Thoracic aorta (tissue), 2 donors: ENCODE measurements around the gene MACROH2A2. TPM values are rescaled to one million over a fixed set of nuclear protein-coding genes. Genes with fewer than 3 reads are reported as not detected.

ENCODE experiments used
- ATAC-seq: fragments of 150-250 bp; one replicate; pipeline ENCODE4 v1.8.0; 2017; ENCODE audit warnings: low read depth; ENCODE audit not compliant: insufficient number of reproducible peaks, low FRiP score
- DNase-seq: peaks from one replicate; pipeline ENCODE4 v3.0.0-alpha.2; 2020; ENCODE audit warnings: low spot score
- H3K27ac ChIP-seq, 2 donors: fragments of 200-600 bp; sonication (generic); 1 replicate in 1 of 2; 2 replicates in 1 of 2; pipeline ENCODE4 v1.5.1; 2016; ENCODE audit warnings: mild to moderate bottlenecking in 2 of 2, moderate library complexity in 2 of 2
- H3K27me3 ChIP-seq: fragments of 200-600 bp; sonication (generic); replicated peaks from 2 replicates; pipeline ENCODE4 v1.6.0; 2016; ENCODE audit warnings: mild to moderate bottlenecking; ENCODE audit not compliant: insufficient read depth
- H3K36me3 ChIP-seq: fragments of 200-600 bp; sonication (generic); one replicate; pipeline ENCODE4 v1.5.1; 2016
- H3K4me1 ChIP-seq, 2 donors: fragments of 200-600 bp; sonication (generic); 1 replicate in 1 of 2; 2 replicates in 1 of 2; pipeline versions ENCODE4 v1.5.1 to v1.6.0; 2016; ENCODE audit warnings: low read depth in 2 of 2, mild to moderate bottlenecking in 1 of 2; ENCODE audit not compliant: control insufficient read depth in 1 of 2
- H3K4me3 ChIP-seq: fragments of 200-600 bp; sonication (generic); 2 replicates; pipeline ENCODE4 v1.5.1; 2016; ENCODE audit warnings: mild to moderate bottlenecking
- H3K9me3 ChIP-seq: fragments of 200-600 bp; sonication (generic); 2 replicates; pipeline ENCODE4 v1.5.1; 2016
- CTCF ChIP-seq: fragments of 200-600 bp; sonication (generic); IDR thresholded peaks from one replicate; pipeline ENCODE4 v1.5.1; 2019; ENCODE audit warnings: antibody characterized with exemption
- total RNA-seq, 2 donors: library from RNA; depleted of rRNA; stranded (reverse); fragments of >200 nt; gene quantifications; one replicate each; pipeline versions ENCODE4 v1.1.0 to v1.2.3, GENCODE V29; 2016

Gene MACROH2A2
- total RNA-seq, 2 donors from 2014 or later: 0.68 to 8.5 TPM

- no peaks in the 10 kb centered on the region for H3K4me1 ChIP-seq
- ATAC-seq (no peak), DNase-seq (no peak)
- no peak overlapping the region for H3K4me3 ChIP-seq
- H3K9me3 ChIP-seq: no peaks in the 10 kb centered on the region
- no peak for TF ChIP-seq CTCF
- H3K27ac ChIP-seq: no peak overlapping the region
- H3K27me3 ChIP-seq: no peaks in the 10 kb centered on the region
- H3K36me3 ChIP-seq: no peaks in the 10 kb centered on the region
Observed at GRCh38 chr10:70087616-70088307, 35.1 kb downstream of the MACROH2A2 start.

- no peaks in the 10 kb centered on the region for H3K36me3 ChIP-seq
- H3K9me3 ChIP-seq: no peaks in the 10 kb centered on the region
- TF ChIP-seq CTCF: no peak
- no peak overlapping the region for H3K4me3 ChIP-seq
- no peak for ATAC-seq
- no peaks in the 10 kb centered on the region for H3K4me1 ChIP-seq
- H3K27me3 ChIP-seq: no peaks in the 10 kb centered on the region
- no peak overlapping the region for H3K27ac ChIP-seq
- no peak for DNase-seq
Observed at GRCh38 chr10:70088308-70088698, 35.7 kb downstream of the MACROH2A2 start.

DNA sequence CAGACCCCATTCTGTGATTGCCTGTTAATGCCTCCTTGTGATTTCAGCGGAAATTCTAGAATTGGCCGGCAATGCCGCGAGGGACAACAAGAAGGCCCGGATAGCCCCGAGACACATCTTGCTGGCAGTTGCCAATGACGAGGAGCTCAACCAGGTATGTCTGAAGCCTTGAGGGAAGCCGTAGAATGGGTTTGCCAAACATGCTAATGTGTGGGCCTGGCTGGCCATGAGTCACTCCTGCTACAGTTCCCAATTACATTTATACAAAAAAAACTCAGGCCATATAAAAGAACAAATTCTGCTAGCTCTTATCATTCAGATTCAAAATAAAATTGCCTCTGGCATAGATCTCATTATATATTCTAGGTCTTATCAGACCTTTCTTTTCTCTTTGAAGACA lies 37.4 kb downstream of the MACROH2A2 start:
- Histone ChIP-seq H3K36me3 (peaks cover 4% of the 10 kb centered on the region), H3K9me3 (no peaks in the 10 kb centered on the region), H3K27ac (no peak overlapping the region), H3K27me3 (no peaks in the 10 kb centered on the region), H3K4me1 (no peaks in the 10 kb centered on the region), H3K4me3 (no peak overlapping the region)
- no peak for TF ChIP-seq CTCF
- DNase-seq (no peak), ATAC-seq (no peak)

DNA sequence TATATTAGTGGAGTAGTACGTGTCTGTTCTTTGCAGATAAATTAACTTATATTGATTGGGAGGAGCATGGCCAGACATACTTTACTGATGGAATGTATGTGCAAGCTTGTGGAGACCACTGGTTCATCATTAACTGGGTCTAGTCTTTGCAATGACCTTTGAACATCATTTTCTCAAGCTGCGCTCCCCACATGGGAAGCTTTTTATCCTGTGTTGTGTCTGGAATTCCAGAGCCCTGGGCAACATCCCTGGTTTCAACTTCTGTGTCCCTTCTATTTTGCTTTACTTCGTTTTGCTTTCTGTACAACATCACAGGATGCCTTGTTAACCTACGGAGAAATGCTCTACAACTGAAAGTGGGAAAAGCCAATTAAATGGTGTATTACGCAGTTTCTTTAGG lies 38.3 kb downstream of the MACROH2A2 start:
- DNase-seq: no peak
- no peak for ATAC-seq
- Histone ChIP-seq H3K27ac (no peak overlapping the region), H3K4me3 (no peak overlapping the region), H3K4me1 (no peaks in the 10 kb centered on the region), H3K36me3 (peaks cover 4% of the 10 kb centered on the region), H3K9me3 (no peaks in the 10 kb centered on the region), H3K27me3 (no peaks in the 10 kb centered on the region)
- no peak for TF ChIP-seq CTCF

GRCh38 chr10:70092389-70092718 lies 39.7 kb downstream of the MACROH2A2 start:
- H3K27ac ChIP-seq: no peak overlapping the region
- DNase-seq (no peak), ATAC-seq (no peak)
- peaks cover 6% of the 10 kb centered on the region for H3K36me3 ChIP-seq
- H3K4me1 ChIP-seq: no peaks in the 10 kb centered on the region
- no peak for TF ChIP-seq CTCF
- no peak overlapping the region for H3K4me3 ChIP-seq
- H3K9me3 ChIP-seq: no peaks in the 10 kb centered on the region
- no peaks in the 10 kb centered on the region for H3K27me3 ChIP-seq
